AG09309 (cell line): ENCODE results near the gene RHCE.
"Not testable (repeated sequence)": the region's sequence is repeated elsewhere in the genome, so short reads cannot be mapped to it uniquely, and the experiment has no call there.

ENCODE experiments used
- DNase-seq: peaks from one replicate; pipeline ENCODE4 v3.0.0-alpha.2; 2010; ENCODE audit warnings: low read depth
- H3K4me3 ChIP-seq: 2 replicates; pipeline ENCODE4 v1.5.1; 2011; ENCODE audit warnings: mild to moderate bottlenecking, low read depth, low read length, moderate library complexity; ENCODE audit not compliant: control insufficient read depth
- CTCF ChIP-seq: IDR thresholded peaks from 2 replicates; pipeline ENCODE4 v1.5.1; 2011; ENCODE audit warnings: mild to moderate bottlenecking, low read depth, low read length, inconsistent platforms; ENCODE audit not compliant: insufficient read depth, control insufficient read depth; ENCODE audit errors: missing control alignments

Gene RHCE

DNA sequence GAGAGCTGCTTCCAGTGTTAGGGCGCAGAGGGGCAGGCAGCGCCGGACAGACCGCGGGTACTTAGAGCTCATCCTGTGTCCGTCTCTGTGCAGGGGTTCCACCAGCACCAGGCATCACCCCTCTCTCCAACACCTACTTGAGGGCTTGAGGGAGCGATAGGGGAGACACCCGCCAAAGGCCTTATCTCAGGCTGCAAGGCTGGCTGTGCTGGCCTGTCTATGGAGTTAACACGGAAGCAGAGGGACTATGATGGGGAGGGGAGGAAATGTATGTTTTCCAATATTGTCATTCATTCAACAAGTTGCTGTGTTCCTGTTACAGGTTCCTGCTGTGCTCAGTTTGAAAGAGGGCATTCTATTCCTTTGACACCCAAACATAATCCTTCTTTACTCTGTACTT is at the start of gene RHCE:
Gene RHCE (minus strand): TSS at position 111 of the 400 bp plus-strand sequence. CDS start 39 bp downstream, at position 72.
- not testable (repeated sequence) for DNase-seq, H3K4me3 ChIP-seq

DNA sequence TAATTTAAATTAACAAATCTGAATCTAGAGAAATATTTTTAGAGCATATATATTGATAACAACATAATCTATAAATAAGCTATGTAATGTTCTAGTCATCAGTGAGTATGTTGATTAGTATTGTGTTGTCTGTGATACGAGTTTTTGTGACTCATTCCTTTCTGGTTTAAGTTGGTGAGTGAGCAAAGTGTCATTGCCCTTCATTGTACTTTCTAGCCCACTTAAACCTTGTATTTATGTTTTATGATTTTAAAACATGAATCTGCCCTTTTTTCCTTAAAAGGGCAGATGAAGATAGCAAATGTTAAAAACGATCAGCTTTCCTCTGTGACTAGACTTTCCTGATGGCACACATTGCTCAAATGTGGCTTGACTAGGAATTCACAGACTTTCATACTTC is 48.6 kb upstream of the RHCE start:
- no peak for DNase-seq
- TF ChIP-seq CTCF = no peak
- H3K4me3 ChIP-seq = no peak overlapping the region

DNA sequence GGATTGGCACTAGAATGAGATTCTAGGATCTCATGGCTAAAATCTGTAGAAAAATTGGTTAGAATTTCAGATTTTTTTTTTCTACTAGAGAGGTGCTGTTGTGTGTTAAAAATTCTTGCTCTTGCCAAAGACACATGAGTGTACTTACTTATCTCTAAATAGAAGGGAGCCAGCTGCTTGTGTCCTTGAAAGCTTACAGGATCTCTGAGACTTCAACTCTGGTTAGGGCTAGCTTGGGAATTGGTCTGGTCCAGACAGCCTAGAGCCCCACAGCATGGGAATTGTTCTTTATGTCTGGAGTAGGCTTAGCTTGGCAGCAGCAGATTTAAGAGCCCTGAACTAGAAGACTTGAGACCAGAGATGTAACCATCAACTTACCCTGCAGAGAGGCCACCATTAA is 47.4 kb upstream of the RHCE start:
- no peak for DNase-seq
- H3K4me3 ChIP-seq = no peak overlapping the region
- no peak for TF ChIP-seq CTCF

DNA sequence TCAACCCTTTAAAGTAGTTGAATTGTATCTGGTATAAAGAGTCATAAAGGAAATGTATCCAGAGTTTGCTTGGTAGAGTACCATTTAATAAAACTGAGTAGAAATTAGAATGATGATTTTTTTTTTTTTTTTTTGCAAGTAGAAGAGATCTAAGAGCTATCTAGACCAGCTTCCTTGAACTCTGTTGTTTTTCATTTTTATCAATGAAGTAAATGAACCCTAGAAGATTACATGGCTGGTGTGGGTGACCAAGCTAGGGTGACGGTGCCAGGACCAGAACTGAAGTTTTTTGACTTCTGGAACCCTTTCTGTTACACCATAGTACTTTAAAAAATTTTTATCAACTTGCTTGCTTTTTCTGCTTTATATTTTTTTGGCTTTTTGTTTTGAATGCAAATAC is 47.0 kb upstream of the RHCE start:
- TF ChIP-seq CTCF = no peak
- no peak overlapping the region for H3K4me3 ChIP-seq
- no peak for DNase-seq

DNA sequence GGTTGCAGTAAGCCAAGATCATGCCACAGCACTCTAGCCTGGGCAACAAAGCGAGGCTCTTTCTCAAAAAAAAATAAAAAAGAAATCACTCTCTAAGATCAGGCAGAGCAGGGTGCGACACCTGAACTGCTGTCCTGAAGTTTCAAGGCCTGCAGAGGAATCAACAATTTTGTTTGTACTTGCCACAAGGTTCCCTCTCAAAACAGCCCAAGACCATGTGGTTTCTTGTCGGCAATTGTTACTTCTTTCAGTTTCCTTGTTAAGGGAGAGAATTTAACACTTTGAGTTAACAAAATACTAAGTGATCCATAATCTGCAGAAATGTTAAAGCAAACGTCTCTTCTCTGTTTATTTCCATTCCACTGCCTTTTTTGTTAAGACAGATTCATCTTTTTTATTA is 46.6 kb upstream of the RHCE start:
- TF ChIP-seq CTCF = no peak
- no peak overlapping the region for H3K4me3 ChIP-seq
- DNase-seq = no peak

GRCh38 chr1:25462732-25463131 is 42.1 kb upstream of the RHCE start:
- TF ChIP-seq CTCF = no peak
- no peak overlapping the region for H3K4me3 ChIP-seq
- no peak for DNase-seq

DNA sequence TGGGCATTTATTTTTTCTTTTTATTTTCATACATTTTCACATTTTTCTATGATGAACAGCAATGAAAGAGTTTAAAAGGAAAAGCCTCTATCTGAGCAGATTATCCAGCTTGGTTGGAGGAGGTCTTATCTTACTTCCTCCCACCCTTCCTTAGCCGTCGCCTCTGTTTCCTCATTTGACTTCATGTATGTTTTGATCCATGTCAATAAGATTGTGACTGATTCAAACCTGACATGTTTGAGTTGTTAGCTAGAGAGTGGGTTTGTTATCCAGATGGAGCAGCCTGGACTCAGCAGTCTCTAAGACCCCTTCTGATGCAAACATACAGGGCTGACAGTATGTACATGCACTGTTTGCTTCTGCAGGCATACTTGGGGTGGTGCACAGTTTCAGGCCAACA is 41.2 kb upstream of the RHCE start:
- no peak for TF ChIP-seq CTCF
- DNase-seq = no peak
- no peak overlapping the region for H3K4me3 ChIP-seq

DNA sequence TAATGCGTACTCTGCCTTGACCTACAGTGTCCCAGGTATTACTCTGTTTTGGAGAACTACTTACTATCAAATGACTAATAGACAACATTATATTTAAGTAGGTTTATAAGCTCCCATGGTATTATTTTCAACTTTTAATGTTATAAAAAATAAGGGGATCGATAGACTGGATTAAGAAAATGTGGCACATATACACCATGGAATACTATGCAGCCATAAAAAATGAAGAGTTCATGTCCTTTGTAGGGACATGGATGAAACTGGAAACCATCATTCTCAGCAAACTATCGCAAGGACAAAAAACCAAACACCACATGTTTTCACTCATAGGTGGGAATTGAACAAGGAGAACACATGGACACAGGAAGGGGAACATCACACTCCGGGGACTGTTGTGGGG is 40.2 kb upstream of the RHCE start:
- not testable (repeated sequence) for H3K4me3 ChIP-seq, DNase-seq
